B cell (primary cell): ENCODE measurements around the gene CSMD2. TPM values are rescaled to one million over a fixed set of nuclear protein-coding genes. Genes with fewer than 3 reads are reported as not detected.

ENCODE experiments used
- ATAC-seq: fragments of 200-7000 bp; cut with Tn5 transposase; one replicate; pipeline ENCODE4 v1.10.0; 2021; ENCODE audit warnings: low read depth, mild to moderate bottlenecking, moderate number of reproducible peaks, moderate library complexity
- CTCF ChIA-PET: fragments of 350-600 bp; sonication (Branson Sonifier 250); formaldehyde crosslinking; loops from one replicate; lab custom pipeline; 2021; ENCODE audit warnings: antibody characterized with exemption, inconsistent platforms; lab: Charles Lee
- POLR2A ChIA-PET: fragments of 350-600 bp; sonication (Branson Sonifier 250); formaldehyde crosslinking; loops from one replicate; lab custom pipeline; 2021; ENCODE audit warnings: antibody characterized with exemption; lab: Charles Lee
- DNase-seq: peaks from one replicate; pipeline ENCODE4 v3.0.0; 2013
- H2AFZ ChIP-seq: 2 replicates; pipeline ENCODE4 v1.6.1; 2012; ENCODE audit warnings: mild to moderate bottlenecking, low read depth, low read length; ENCODE audit not compliant: insufficient read depth, poor library complexity, severe bottlenecking
- H3K27ac ChIP-seq, 2 donors: 1 replicate in 1 of 2; 2 replicates in 1 of 2; pipeline ENCODE4 v1.5.1; 2012 to 2013; ENCODE audit warnings: low read length in 2 of 2, mild to moderate bottlenecking in 2 of 2, moderate library complexity in 1 of 2
- H3K27me3 ChIP-seq, 4 experiments: fragments of 200-600 bp in 1 of 4; sonication (generic) in 1 of 4; replicated peaks in 1 of 4; 1 replicate in 2 of 4; 2 replicates in 2 of 4; pipeline versions ENCODE4 v1.6.1 to v1.7.0; 2013 to 2016; ENCODE audit warnings: low read length in 3 of 4, mild to moderate bottlenecking in 2 of 4, mixed read lengths in 1 of 4, moderate library complexity in 1 of 4; ENCODE audit not compliant: insufficient read depth in 4 of 4, control insufficient read depth in 3 of 4; ENCODE audit errors: control extremely low read depth in 1 of 4
- H3K36me3 ChIP-seq, 2 experiments: replicated peaks in 1 of 2; 1 replicate in 1 of 2; 2 replicates in 1 of 2; pipeline versions ENCODE4 v1.6.1 to v1.7.1; 2013; ENCODE audit warnings: low read length in 1 of 2; ENCODE audit not compliant: insufficient read depth in 2 of 2, control insufficient read depth in 1 of 2; ENCODE audit errors: control extremely low read depth in 1 of 2, extremely low read depth in 1 of 2
- H3K4me1 ChIP-seq, 2 donors: fragments of 200-600 bp in 1 of 2; sonication (generic) in 1 of 2; 1 replicate in 1 of 2; 2 replicates in 1 of 2; pipeline versions ENCODE4 v1.5.1 to v1.6.1; 2013 to 2017; ENCODE audit warnings: low read length in 2 of 2; ENCODE audit not compliant: control insufficient read depth in 2 of 2, insufficient read depth in 2 of 2
- H3K4me2 ChIP-seq: replicated peaks from 2 replicates; pipeline ENCODE3; 2012; ENCODE audit warnings: mild to moderate bottlenecking, low read depth, low read length; ENCODE audit not compliant: poor library complexity, severe bottlenecking
- H3K4me3 ChIP-seq, 5 experiments: fragments of 200-600 bp in 1 of 5; sonication (generic) in 1 of 5; 1 replicate in 3 of 5; 2 replicates in 2 of 5; pipeline versions ENCODE4 v1.5.1 to v1.7.0; 2011 to 2016; ENCODE audit warnings: low read length in 4 of 5, mild to moderate bottlenecking in 4 of 5, low read depth in 2 of 5, control low read depth in 1 of 5, moderate library complexity in 1 of 5; ENCODE audit not compliant: insufficient read depth in 1 of 5; ENCODE audit errors: control extremely low read depth in 1 of 5, extremely low read depth in 1 of 5
- H3K79me2 ChIP-seq: fragments of 200-600 bp; sonication (generic); one replicate; pipeline ENCODE4 v1.6.0; 2016; ENCODE audit warnings: low read length; ENCODE audit not compliant: control insufficient read depth, insufficient read depth
- H3K9ac ChIP-seq: fragments of 200-600 bp; sonication (generic); 2 replicates; pipeline ENCODE4 v1.6.1; 2017; ENCODE audit warnings: mild to moderate bottlenecking, low read length, moderate library complexity
- H3K9me3 ChIP-seq, 3 donors: one replicate each; pipeline versions ENCODE4 v1.6.1 to v1.7.1; 2013; ENCODE audit warnings: low read length in 2 of 3; ENCODE audit not compliant: control insufficient read depth in 2 of 3, insufficient read depth in 1 of 3; ENCODE audit errors: control extremely low read depth in 1 of 3
- H4K20me1 ChIP-seq: 2 replicates; pipeline ENCODE4 v1.6.0; 2012; ENCODE audit warnings: mild to moderate bottlenecking, low read length; ENCODE audit not compliant: insufficient read depth, control insufficient read depth, poor library complexity, severe bottlenecking
- H3K27ac Mint-ChIP-seq: one replicate; pipeline ENCODE4 v1.8.0; 2021; ENCODE audit warnings: mixed read lengths
- H3K27me3 Mint-ChIP-seq: one replicate; pipeline ENCODE4 v1.8.0; 2021; ENCODE audit warnings: mixed read lengths
- H3K4me1 Mint-ChIP-seq: one replicate; pipeline ENCODE4 v1.8.0; 2021; ENCODE audit warnings: mixed read lengths
- H3K4me3 Mint-ChIP-seq: one replicate; pipeline ENCODE4 v1.8.0; 2021; ENCODE audit warnings: mixed read lengths
- H3K9me3 Mint-ChIP-seq: one replicate; pipeline ENCODE4 v1.8.0; 2022; ENCODE audit warnings: mixed read lengths; ENCODE audit not compliant: insufficient read depth
- EZH2 ChIP-seq: IDR thresholded peaks from 2 replicates; pipeline ENCODE4 v1.6.1; 2012; ENCODE audit warnings: borderline replicate concordance, low read depth, mild to moderate bottlenecking, moderate library complexity, low read length; ENCODE audit not compliant: insufficient read depth, poor library complexity, severe bottlenecking
- WGBS: methylation state at CpG from one replicate; pipeline ENCODE4 v1.1.5; 2013; ENCODE audit warnings: missing lambda C conversion rate; ENCODE audit not compliant: insufficient coverage; 5-methylcytosine and 5-hydroxymethylcytosine counted together
- intact Hi-C: fragments of 100-400 bp; cut with micrococcal nuclease; formaldehyde crosslinking; loops from one replicate; pipeline ENCODE4 v1.10.0; 2022
- polyA plus RNA-seq: library from polyadenylated mRNA; depleted of rRNA; stranded (reverse); fragments of >200 nt; gene quantifications from 2 replicates; pipeline ENCODE4 v1.2.3, GENCODE V29; 2012
- total RNA-seq, 2 donors: library from RNA; stranded (reverse); fragments of 120-200 nt in 1 of 2; gene quantifications; 1 replicate in 1 of 2; 2 replicates in 1 of 2; pipeline versions ENCODE4 v1.2.3 to v1.2.4, GENCODE V29; 2013 to 2022
- TF ChIP-seq, protein P1 (sequence below): fragments of 200-600 bp; IDR thresholded peaks from one replicate; pipeline ENCODE4 v1.8.0; 2022; ENCODE audit warnings: antibody characterized with exemption, mild to moderate bottlenecking

CSMD2 gene
- total and polyA plus RNA-seq, 2 donors (not counting 1 experiment from before 2014, with no cell fraction given), result not detected

GRCh38 chr1:33762962-33763361 is 402.1 kb downstream of the CSMD2 start:
- ATAC-seq, result no peak
- H3K4me3 ChIP-seq, result no peak overlapping the region
- no peak overlapping the region for H3K27ac ChIP-seq
- ChIA-PET CTCF (no interaction called here), POLR2A (no interaction called here)
- H3K36me3 ChIP-seq, result no peaks in the 10 kb centered on the region
- TF ChIP-seq EZH2, result no peak
- TF ChIP-seq, protein P1, sequence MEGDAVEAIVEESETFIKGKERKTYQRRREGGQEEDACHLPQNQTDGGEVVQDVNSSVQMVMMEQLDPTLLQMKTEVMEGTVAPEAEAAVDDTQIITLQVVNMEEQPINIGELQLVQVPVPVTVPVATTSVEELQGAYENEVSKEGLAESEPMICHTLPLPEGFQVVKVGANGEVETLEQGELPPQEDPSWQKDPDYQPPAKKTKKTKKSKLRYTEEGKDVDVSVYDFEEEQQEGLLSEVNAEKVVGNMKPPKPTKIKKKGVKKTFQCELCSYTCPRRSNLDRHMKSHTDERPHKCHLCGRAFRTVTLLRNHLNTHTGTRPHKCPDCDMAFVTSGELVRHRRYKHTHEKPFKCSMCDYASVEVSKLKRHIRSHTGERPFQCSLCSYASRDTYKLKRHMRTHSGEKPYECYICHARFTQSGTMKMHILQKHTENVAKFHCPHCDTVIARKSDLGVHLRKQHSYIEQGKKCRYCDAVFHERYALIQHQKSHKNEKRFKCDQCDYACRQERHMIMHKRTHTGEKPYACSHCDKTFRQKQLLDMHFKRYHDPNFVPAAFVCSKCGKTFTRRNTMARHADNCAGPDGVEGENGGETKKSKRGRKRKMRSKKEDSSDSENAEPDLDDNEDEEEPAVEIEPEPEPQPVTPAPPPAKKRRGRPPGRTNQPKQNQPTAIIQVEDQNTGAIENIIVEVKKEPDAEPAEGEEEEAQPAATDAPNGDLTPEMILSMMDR, result no peak
- WGBS, result 70% methylated on average over 2 of the region's 2 CpGs
- H3K4me2 ChIP-seq, result no peak overlapping the region
- Mint-ChIP-seq H3K27ac (no peak overlapping the region), H3K27me3 (peaks cover 10% of the 10 kb centered on the region), H3K4me1 (no peaks in the 10 kb centered on the region), H3K4me3 (no peak overlapping the region), H3K9me3 (no peaks in the 10 kb centered on the region)
- no peak overlapping the region for H2AFZ ChIP-seq
- no peaks in the 10 kb centered on the region for H3K9me3 ChIP-seq
- H3K27me3 ChIP-seq, result peaks cover 0 to 4% (median 0%) of the 10 kb centered on the region in 4 experiments
- H3K4me1 ChIP-seq, result no peaks in the 10 kb centered on the region
- no peaks in the 10 kb centered on the region for H4K20me1 ChIP-seq
- DNase-seq, result no peak
- no peak overlapping the region for H3K9ac ChIP-seq
- intact Hi-C loops, result no loop called here
- no peaks in the 10 kb centered on the region for H3K79me2 ChIP-seq

- ChIA-PET POLR2A (no interaction called here), CTCF (no interaction called here)
- Histone ChIP-seq H2AFZ (no peak overlapping the region), H3K27me3 (no peaks in the 10 kb centered on the region), H3K4me2 (no peak overlapping the region), H3K9me3 (no peaks in the 10 kb centered on the region), H4K20me1 (no peaks in the 10 kb centered on the region), H3K36me3 (no peaks in the 10 kb centered on the region), H3K4me1 (no peaks in the 10 kb centered on the region), H3K9ac (no peak overlapping the region), H3K79me2 (no peaks in the 10 kb centered on the region), H3K27ac (no peak overlapping the region), H3K4me3 (no peak overlapping the region)
- no peak overlapping the region for H3K4me3 Mint-ChIP-seq
- no peaks in the 10 kb centered on the region for H3K9me3 Mint-ChIP-seq
- peaks cover 10% of the 10 kb centered on the region for H3K27me3 Mint-ChIP-seq
- ATAC-seq, result no peak
- DNase-seq, result no peak
- H3K4me1 Mint-ChIP-seq, result no peaks in the 10 kb centered on the region
- intact Hi-C loops, result no loop called here
- 83% methylated on average over 1 of the region's 1 CpG for WGBS
- H3K27ac Mint-ChIP-seq, result no peak overlapping the region
- TF ChIP-seq, protein P1, result no peak
- TF ChIP-seq EZH2, result no peak
Observed at GRCh38 chr1:33762109-33762830, 402.8 kb downstream of the CSMD2 start.
